Osteoblast (primary cell): ENCODE data around the gene ATF5. TPM values are rescaled to one million over a fixed set of nuclear protein-coding genes. Genes with fewer than 3 reads are reported as not detected.

ENCODE experiments used
- DNase-seq: peaks from one replicate; pipeline ENCODE4 v3.0.0; 2011; ENCODE audit warnings: low spot score, mixed read lengths; ENCODE audit not compliant: insufficient read length; ENCODE audit errors: missing footprints
- H2AFZ ChIP-seq: 2 replicates; pipeline ENCODE4 v1.6.0; 2011; ENCODE audit warnings: mild to moderate bottlenecking, low read length
- H3K27ac ChIP-seq: 2 replicates; pipeline ENCODE4 v1.5.1; 2011; ENCODE audit warnings: mild to moderate bottlenecking, low read depth, low read length, moderate library complexity
- H3K27me3 ChIP-seq: 2 replicates; pipeline ENCODE4 v1.6.0; 2012; ENCODE audit warnings: mild to moderate bottlenecking, control low read depth, inconsistent platforms, low read length, moderate library complexity; ENCODE audit not compliant: insufficient read depth
- H3K36me3 ChIP-seq: 2 replicates; pipeline ENCODE4 v1.5.1; 2011; ENCODE audit warnings: mild to moderate bottlenecking, low read length, control low read depth, moderate library complexity; ENCODE audit not compliant: insufficient read depth
- H3K4me1 ChIP-seq: 2 replicates; pipeline ENCODE4 v1.5.1; 2011; ENCODE audit warnings: mild to moderate bottlenecking, low read length, control low read depth, moderate library complexity; ENCODE audit not compliant: insufficient read depth
- H3K4me2 ChIP-seq: 2 replicates; pipeline ENCODE4 v1.6.0; 2011; ENCODE audit warnings: mild to moderate bottlenecking, low read length; ENCODE audit not compliant: insufficient read depth
- H3K4me3 ChIP-seq: fragments of 200-600 bp; sonication (generic); 3 replicates; pipeline ENCODE4 v1.5.1; 2012; ENCODE audit warnings: mild to moderate bottlenecking, low read length, inconsistent platforms; ENCODE audit not compliant: insufficient read depth
- H3K79me2 ChIP-seq: 2 replicates; pipeline ENCODE4 v1.6.0; 2012; ENCODE audit warnings: mild to moderate bottlenecking, low read length, control low read depth, inconsistent platforms; ENCODE audit not compliant: insufficient read depth
- H3K9me3 ChIP-seq: 2 replicates; pipeline ENCODE4 v1.5.1; 2011; ENCODE audit warnings: low read depth, low read length, control low read depth
- H4K20me1 ChIP-seq: 2 replicates; pipeline ENCODE4 v1.6.0; 2012; ENCODE audit warnings: mild to moderate bottlenecking, low read length, control low read depth; ENCODE audit not compliant: insufficient read depth
- total RNA-seq: library from RNA; depleted of rRNA; stranded (reverse); fragments of >200 nt; gene quantifications from 2 replicates; pipeline ENCODE4 v1.2.3, GENCODE V29; 2012
- TF ChIP-seq, protein P1 (sequence below): IDR thresholded peaks from 2 replicates; pipeline ENCODE4 v1.5.1; 2011; ENCODE audit warnings: mild to moderate bottlenecking, low read depth, low read length, moderate library complexity; ENCODE audit errors: extremely low read depth

ATF5 gene
- total RNA-seq = 6.2 and 8.3 TPM in 2 replicates

DNA sequence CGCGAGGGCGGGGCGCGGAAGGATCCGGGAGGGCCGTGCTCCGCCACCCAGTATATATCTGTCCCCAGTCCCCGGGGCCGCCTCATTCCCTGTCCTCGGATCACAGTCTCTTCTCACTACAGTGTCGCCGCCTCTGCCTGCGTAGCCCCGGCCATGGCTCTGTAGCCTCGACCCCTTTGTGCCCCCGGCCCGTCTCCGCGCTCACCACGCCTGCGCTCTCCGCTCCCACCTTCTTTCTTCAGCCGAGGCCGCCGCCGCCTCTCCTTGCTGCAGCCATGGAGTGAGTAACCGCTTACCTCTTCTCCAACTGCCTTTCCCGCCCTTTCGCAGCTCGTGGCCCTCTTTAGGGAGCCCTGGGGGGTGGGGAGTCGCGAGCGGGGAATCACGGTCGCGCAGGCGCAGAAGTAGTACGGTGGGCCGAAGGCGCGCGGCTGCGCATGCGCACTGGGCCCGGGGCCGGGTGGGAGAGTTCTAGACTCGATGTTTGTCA lies at the start of gene ATF5, which contains the start of gene NUP62:
Gene ATF5, plus strand, starts transcription at position 85 of the 490 bp plus-strand sequence. CDS start 1,646 bp downstream, outside the sequence.
Gene NUP62, minus strand, starts transcription at position 384 of the 490 bp plus-strand sequence. CDS start 19,697 bp downstream, outside the sequence.
- TF ChIP-seq, protein P1, sequence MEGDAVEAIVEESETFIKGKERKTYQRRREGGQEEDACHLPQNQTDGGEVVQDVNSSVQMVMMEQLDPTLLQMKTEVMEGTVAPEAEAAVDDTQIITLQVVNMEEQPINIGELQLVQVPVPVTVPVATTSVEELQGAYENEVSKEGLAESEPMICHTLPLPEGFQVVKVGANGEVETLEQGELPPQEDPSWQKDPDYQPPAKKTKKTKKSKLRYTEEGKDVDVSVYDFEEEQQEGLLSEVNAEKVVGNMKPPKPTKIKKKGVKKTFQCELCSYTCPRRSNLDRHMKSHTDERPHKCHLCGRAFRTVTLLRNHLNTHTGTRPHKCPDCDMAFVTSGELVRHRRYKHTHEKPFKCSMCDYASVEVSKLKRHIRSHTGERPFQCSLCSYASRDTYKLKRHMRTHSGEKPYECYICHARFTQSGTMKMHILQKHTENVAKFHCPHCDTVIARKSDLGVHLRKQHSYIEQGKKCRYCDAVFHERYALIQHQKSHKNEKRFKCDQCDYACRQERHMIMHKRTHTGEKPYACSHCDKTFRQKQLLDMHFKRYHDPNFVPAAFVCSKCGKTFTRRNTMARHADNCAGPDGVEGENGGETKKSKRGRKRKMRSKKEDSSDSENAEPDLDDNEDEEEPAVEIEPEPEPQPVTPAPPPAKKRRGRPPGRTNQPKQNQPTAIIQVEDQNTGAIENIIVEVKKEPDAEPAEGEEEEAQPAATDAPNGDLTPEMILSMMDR = no peak
- H3K36me3 ChIP-seq = peaks cover 19% of the 10 kb centered on the region
- peak within 1 kb of the TSS; percentile 99 for H2AFZ ChIP-seq
- H3K4me1 ChIP-seq = peaks cover 3% of the 10 kb centered on the region
- H3K4me3 ChIP-seq = peak within 1 kb of the TSS; percentile 91
- H4K20me1 ChIP-seq = peaks cover 18% of the 10 kb centered on the region
- peak within 1 kb of the TSS; percentile 83 for H3K4me2 ChIP-seq
- peak within 1 kb of the TSS; percentile 90 for H3K27ac ChIP-seq
- peak; percentile 100 for DNase-seq
- no peaks in the 10 kb centered on the region for H3K27me3 ChIP-seq
- no peaks in the 10 kb centered on the region for H3K9me3 ChIP-seq
- peaks cover 48% of the 10 kb centered on the region for H3K79me2 ChIP-seq

GRCh38 chr19:49879243-49879963 lies 49.6 kb upstream of the ATF5 start:
- Histone ChIP-seq H3K9me3 (no peaks in the 10 kb centered on the region), H3K79me2 (peaks cover 29% of the 10 kb centered on the region), H3K4me2 (no peak overlapping the region), H3K27me3 (no peaks in the 10 kb centered on the region), H3K4me3 (no peak overlapping the region), H3K4me1 (peaks cover 20% of the 10 kb centered on the region), H3K27ac (no peak overlapping the region), H3K36me3 (peaks cover 41% of the 10 kb centered on the region), H2AFZ (no peak overlapping the region), H4K20me1 (peaks cover 4% of the 10 kb centered on the region)
- TF ChIP-seq, protein P1 = no peak
- no peak for DNase-seq

DNA sequence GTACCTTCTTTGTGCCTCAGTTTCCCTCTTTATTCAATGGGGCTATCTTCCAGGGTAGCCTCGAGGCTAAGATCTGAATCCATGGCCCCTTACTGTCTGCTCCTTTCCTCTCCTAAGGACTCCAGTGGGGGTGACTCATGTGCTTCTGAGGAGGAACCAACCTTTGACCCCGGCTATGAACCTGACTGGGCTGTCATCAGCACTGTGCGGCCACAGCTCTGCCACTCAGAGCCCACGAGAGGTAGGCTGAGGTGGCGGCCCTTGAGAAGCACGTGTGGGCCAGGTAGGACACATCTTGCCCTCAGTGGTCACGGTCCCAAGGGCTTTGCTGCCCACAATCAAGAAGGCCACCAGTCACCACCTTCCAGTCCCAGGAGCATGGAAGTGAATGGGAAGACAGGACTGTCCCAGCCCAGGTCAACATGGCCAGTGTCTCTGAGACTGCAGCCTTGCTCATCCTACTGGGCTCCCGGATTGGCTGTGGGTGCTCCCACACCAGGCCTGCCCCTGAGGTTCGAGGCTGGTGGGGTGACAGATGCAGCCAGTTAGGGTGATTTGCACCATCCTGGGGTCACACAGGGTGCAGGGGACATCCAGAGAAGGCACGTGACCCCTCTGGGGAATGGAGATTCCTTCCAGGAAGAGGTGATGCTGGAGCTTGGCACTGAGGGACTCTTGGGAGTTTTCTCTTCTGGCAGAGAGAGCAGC lies 48.7 kb upstream of the ATF5 start:
- Histone ChIP-seq H2AFZ (no peak overlapping the region), H3K4me2 (no peak overlapping the region), H3K27ac (no peak overlapping the region), H3K4me3 (no peak overlapping the region), H3K9me3 (no peaks in the 10 kb centered on the region), H4K20me1 (peaks cover 4% of the 10 kb centered on the region), H3K79me2 (peaks cover 20% of the 10 kb centered on the region), H3K4me1 (peaks cover 15% of the 10 kb centered on the region), H3K27me3 (no peaks in the 10 kb centered on the region), H3K36me3 (peaks cover 47% of the 10 kb centered on the region)
- TF ChIP-seq, protein P1 = no peak
- no peak for DNase-seq

DNA sequence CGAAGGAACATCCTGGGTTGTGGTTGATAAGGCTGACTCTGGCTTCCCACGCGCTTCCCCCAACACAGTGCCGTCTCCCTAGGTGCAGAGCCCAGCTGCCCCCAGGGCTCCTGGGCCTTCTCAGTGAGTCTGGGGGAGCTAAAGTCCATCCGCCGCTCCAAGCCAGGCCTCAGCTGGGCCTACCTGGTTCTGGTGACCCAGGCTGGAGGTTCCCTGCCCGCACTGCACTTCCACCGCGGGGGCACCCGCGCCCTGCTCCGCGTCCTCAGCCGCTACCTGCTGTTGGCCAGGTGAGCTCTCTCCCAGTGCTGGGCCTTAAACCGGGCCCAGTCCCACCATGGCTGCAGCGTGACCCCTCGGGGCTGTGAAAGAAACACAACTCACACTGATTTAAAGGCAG lies 47.8 kb upstream of the ATF5 start:
- H3K36me3 ChIP-seq = peaks cover 47% of the 10 kb centered on the region
- peaks cover 4% of the 10 kb centered on the region for H4K20me1 ChIP-seq
- H3K4me3 ChIP-seq = no peak overlapping the region
- no peaks in the 10 kb centered on the region for H3K9me3 ChIP-seq
- H3K27ac ChIP-seq = no peak overlapping the region
- H3K27me3 ChIP-seq = no peaks in the 10 kb centered on the region
- H3K79me2 ChIP-seq = peaks cover 11% of the 10 kb centered on the region
- TF ChIP-seq, protein P1 = no peak
- no peak overlapping the region for H2AFZ ChIP-seq
- peaks cover 8% of the 10 kb centered on the region for H3K4me1 ChIP-seq
- no peak for DNase-seq
- no peak overlapping the region for H3K4me2 ChIP-seq
